Uterus (tissue), 4 donors: ENCODE results near the gene FRMD5. TPM values are rescaled to one million over a fixed set of nuclear protein-coding genes. Genes with fewer than 3 reads are reported as not detected.

Source experiments
- DNase-seq, 2 donors: peaks; one replicate each; pipeline ENCODE4 v3.0.0-alpha.2; 2019 to 2020
- H3K27ac ChIP-seq, 2 donors: fragments of 200-600 bp; sonication (generic); 1 replicate in 1 of 2; 2 replicates in 1 of 2; pipeline ENCODE4 v1.5.1; 2016 to 2018
- H3K27me3 ChIP-seq, 2 donors: fragments of 200-600 bp; sonication (generic); one replicate each; pipeline ENCODE4 v1.5.1; 2018 to 2019; ENCODE audit warnings: control low read depth in 1 of 2
- H3K36me3 ChIP-seq, 2 donors: fragments of 200-600 bp; sonication (generic); one replicate each; pipeline ENCODE4 v1.5.1; 2019; ENCODE audit warnings: control low read depth in 1 of 2
- H3K4me1 ChIP-seq, 2 donors: fragments of 200-600 bp; sonication (generic); one replicate each; pipeline ENCODE4 v1.5.1; 2018 to 2019; ENCODE audit warnings: control low read depth in 1 of 2
- H3K4me3 ChIP-seq, 2 donors: fragments of 200-600 bp; sonication (generic); 1 replicate in 1 of 2; 2 replicates in 1 of 2; pipeline ENCODE4 v1.5.1; 2018 to 2019; ENCODE audit warnings: mild to moderate bottlenecking in 1 of 2
- H3K9me3 ChIP-seq, 2 donors: fragments of 200-600 bp; sonication (generic); one replicate each; pipeline ENCODE4 v1.5.1; 2019; ENCODE audit warnings: control low read depth in 1 of 2
- POLR2A ChIP-seq, 2 donors: fragments of 450-650 bp; IDR thresholded peaks; one replicate each; pipeline ENCODE4 v1.6.1; 2016; ENCODE audit warnings: antibody characterized with exemption in 2 of 2, mild to moderate bottlenecking in 1 of 2, moderate library complexity in 1 of 2
- intact Hi-C: fragments of 100-400 bp; cut with DNase I; formaldehyde crosslinking; loops from one replicate; pipeline ENCODE4 v1.15.1; 2023; ENCODE audit warnings: low total_unique reads
- total RNA-seq, 4 donors: library from RNA; depleted of rRNA in 3 of 4; stranded (reverse); fragments of >200 nt in 3 of 4; gene quantifications; one replicate each; pipeline versions ENCODE4 v1.1.0 to v1.2.4, GENCODE V29; 2014 to 2023
- TF ChIP-seq, protein P1 (sequence below), 4 experiments: fragments of 200-600 bp in 2 of 4; fragments of 450-650 bp in 2 of 4; sonication (generic) in 2 of 4; IDR thresholded peaks; one replicate each; pipeline ENCODE4 v1.5.1; 2016 to 2019; ENCODE audit warnings: antibody characterized with exemption in 4 of 4, mild to moderate bottlenecking in 2 of 4, moderate library complexity in 1 of 4
- donor health status: DM: yes; HTN: yes; CAD: no.

FRMD5 gene
- total RNA-seq, 4 donors from 2014 or later: 0.37 to 1.0 TPM; not detected in 2

GRCh38 chr15:43903864-43904290 is 291.2 kb downstream of the FRMD5 start:
- DNase-seq: peak; percentile 20 to 22
- H3K27ac ChIP-seq: no peak overlapping the region
- no peak for TF ChIP-seq POLR2A (IDR thresholded peaks at IDR 0.05)
- TF ChIP-seq, protein P1, sequence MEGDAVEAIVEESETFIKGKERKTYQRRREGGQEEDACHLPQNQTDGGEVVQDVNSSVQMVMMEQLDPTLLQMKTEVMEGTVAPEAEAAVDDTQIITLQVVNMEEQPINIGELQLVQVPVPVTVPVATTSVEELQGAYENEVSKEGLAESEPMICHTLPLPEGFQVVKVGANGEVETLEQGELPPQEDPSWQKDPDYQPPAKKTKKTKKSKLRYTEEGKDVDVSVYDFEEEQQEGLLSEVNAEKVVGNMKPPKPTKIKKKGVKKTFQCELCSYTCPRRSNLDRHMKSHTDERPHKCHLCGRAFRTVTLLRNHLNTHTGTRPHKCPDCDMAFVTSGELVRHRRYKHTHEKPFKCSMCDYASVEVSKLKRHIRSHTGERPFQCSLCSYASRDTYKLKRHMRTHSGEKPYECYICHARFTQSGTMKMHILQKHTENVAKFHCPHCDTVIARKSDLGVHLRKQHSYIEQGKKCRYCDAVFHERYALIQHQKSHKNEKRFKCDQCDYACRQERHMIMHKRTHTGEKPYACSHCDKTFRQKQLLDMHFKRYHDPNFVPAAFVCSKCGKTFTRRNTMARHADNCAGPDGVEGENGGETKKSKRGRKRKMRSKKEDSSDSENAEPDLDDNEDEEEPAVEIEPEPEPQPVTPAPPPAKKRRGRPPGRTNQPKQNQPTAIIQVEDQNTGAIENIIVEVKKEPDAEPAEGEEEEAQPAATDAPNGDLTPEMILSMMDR (IDR thresholded peaks at IDR 0.05): peak; percentile 50 to 65 (median 56)
- intact Hi-C loops: no loop called here
- no peak overlapping the region for H3K4me3 ChIP-seq
- no peaks in the 10 kb centered on the region for H3K9me3 ChIP-seq
- no peaks in the 10 kb centered on the region for H3K36me3 ChIP-seq
- no peaks in the 10 kb centered on the region for H3K27me3 ChIP-seq
- no peaks in the 10 kb centered on the region for H3K4me1 ChIP-seq

DNA sequence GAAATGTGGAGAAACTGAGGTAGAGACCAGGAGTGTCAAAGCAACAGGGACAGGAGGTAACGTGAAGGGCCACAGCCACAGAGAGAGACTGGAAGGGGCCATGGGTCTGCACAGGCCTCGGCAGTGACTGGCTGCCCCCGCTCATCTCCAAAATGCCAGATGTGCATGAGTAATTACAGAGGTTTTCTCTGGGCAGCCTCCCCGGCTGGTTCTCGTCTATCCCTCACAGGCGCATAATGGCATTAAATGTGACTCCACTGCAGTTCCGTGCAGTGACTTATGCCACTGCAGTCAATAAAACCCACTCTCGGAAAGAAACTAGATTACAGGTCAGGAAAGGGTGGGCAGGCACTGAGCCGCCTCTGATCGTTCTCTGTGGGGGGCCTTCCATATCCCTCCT is 293.6 kb downstream of the FRMD5 start:
- Histone ChIP-seq H3K36me3 (no peaks in the 10 kb centered on the region), H3K4me1 (no peaks in the 10 kb centered on the region), H3K27ac (no peak overlapping the region), H3K9me3 (no peaks in the 10 kb centered on the region), H3K27me3 (no peaks in the 10 kb centered on the region), H3K4me3 (no peak overlapping the region)
- intact Hi-C loops: no loop called here
- no peak for DNase-seq
- TF ChIP-seq, protein P1 (IDR thresholded peaks at IDR 0.05): no peak
- TF ChIP-seq POLR2A (IDR thresholded peaks at IDR 0.05): no peak

- intact Hi-C loops: no loop called here
These were observed 294.1 kb downstream of the FRMD5 start for GRCh38 chr15:43900996-43901395.

GRCh38 chr15:43899928-43900327 is 295.1 kb downstream of the FRMD5 start:
- no peaks in the 10 kb centered on the region for H3K27me3 ChIP-seq
- TF ChIP-seq, protein P1 (IDR thresholded peaks at IDR 0.05): no peak
- TF ChIP-seq POLR2A (IDR thresholded peaks at IDR 0.05): no peak
- no peaks in the 10 kb centered on the region for H3K36me3 ChIP-seq
- H3K4me3 ChIP-seq: no peak overlapping the region
- intact Hi-C loops: no loop called here
- H3K27ac ChIP-seq: no peak overlapping the region
- no peak for DNase-seq
- no peaks in the 10 kb centered on the region for H3K9me3 ChIP-seq
- no peaks in the 10 kb centered on the region for H3K4me1 ChIP-seq

More at GRCh38 chr15:43900996-43901395, 294.1 kb downstream of the FRMD5 start:
- no peaks in the 10 kb centered on the region for H3K36me3 ChIP-seq
- H3K27me3 ChIP-seq: no peaks in the 10 kb centered on the region
- H3K27ac ChIP-seq: no peak overlapping the region
- H3K4me1 ChIP-seq: no peaks in the 10 kb centered on the region
- TF ChIP-seq, protein P1 (IDR thresholded peaks at IDR 0.05): no peak
- TF ChIP-seq POLR2A (IDR thresholded peaks at IDR 0.05): no peak
- H3K9me3 ChIP-seq: no peaks in the 10 kb centered on the region
- H3K4me3 ChIP-seq: no peak overlapping the region
- DNase-seq: no peak

DNA sequence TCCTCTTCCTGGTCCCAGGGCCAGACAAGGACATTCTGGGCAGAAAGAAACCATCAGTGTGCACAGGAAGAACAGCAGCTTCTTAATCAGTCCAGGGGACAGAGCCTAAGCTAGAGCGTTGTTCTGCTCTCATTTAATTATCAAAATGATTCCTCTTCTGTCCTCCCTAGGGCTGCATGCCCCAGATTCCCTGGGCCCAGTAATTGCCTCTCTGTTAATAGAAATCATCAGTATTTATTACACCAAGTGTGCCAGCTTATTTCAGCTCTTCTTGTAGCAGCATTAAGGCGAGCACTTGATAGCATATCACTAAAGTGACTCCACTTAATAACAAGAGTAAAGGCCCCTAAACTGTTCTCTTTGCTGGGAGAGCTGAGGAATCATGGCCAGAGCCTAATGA is 296.2 kb downstream of the FRMD5 start:
- no peak for DNase-seq
- Histone ChIP-seq H3K36me3 (no peaks in the 10 kb centered on the region), H3K27ac (no peak overlapping the region), H3K27me3 (no peaks in the 10 kb centered on the region), H3K4me1 (no peaks in the 10 kb centered on the region), H3K4me3 (no peak overlapping the region), H3K9me3 (no peaks in the 10 kb centered on the region)
- intact Hi-C loops: no loop called here
- TF ChIP-seq POLR2A (IDR thresholded peaks at IDR 0.05): no peak
- TF ChIP-seq, protein P1 (IDR thresholded peaks at IDR 0.05): no peak
